Spinal cord (tissue), 10 donors: ENCODE measurements around the gene SYCE1L. TPM values are rescaled to one million over a fixed set of nuclear protein-coding genes. Genes with fewer than 3 reads are reported as not detected.

Experiments used
- DNase-seq, 6 donors: peaks; one replicate each; pipeline versions ENCODE4 v3.0.0 to v3.0.0-alpha.2; 2013 to 2015; ENCODE audit warnings: low spot score in 6 of 6, low read depth in 4 of 6
- H3K27ac ChIP-seq: one replicate; pipeline ENCODE4 v1.5.1; 2013; ENCODE audit warnings: low read depth, low read length, control low read depth
- H3K27me3 ChIP-seq: one replicate; pipeline ENCODE4 v1.6.1; 2013; ENCODE audit warnings: low read length; ENCODE audit not compliant: control insufficient read depth, insufficient read depth
- H3K36me3 ChIP-seq: one replicate; pipeline ENCODE4 v1.6.1; 2013; ENCODE audit warnings: low read length; ENCODE audit not compliant: control insufficient read depth, insufficient read depth
- H3K4me1 ChIP-seq: one replicate; pipeline ENCODE4 v1.6.1; 2013; ENCODE audit warnings: low read length; ENCODE audit not compliant: control insufficient read depth, insufficient read depth
- H3K4me3 ChIP-seq: one replicate; pipeline ENCODE4 v1.5.1; 2013; ENCODE audit warnings: low read depth, low read length, control low read depth
- H3K9me3 ChIP-seq: one replicate; pipeline ENCODE4 v1.6.1; 2013; ENCODE audit warnings: low read length; ENCODE audit not compliant: control insufficient read depth, insufficient read depth
- WGBS: methylation state at CpG from one replicate; pipeline ENCODE4 v1.1.5; 2013; ENCODE audit warnings: missing lambda C conversion rate; ENCODE audit not compliant: insufficient coverage; 5-methylcytosine and 5-hydroxymethylcytosine counted together
- polyA plus RNA-seq, 2 donors: library from polyadenylated mRNA; unstranded; fragments of 120-200 nt; gene quantifications; one replicate each; pipeline ENCODE4 v1.2.1, GENCODE V29; 2013; ENCODE audit not compliant: insufficient read length in 2 of 2
- total RNA-seq, 2 donors: library from RNA; depleted of rRNA in 1 of 2; stranded (reverse); fragments of 120-200 nt in 1 of 2; fragments of >200 nt in 1 of 2; gene quantifications; one replicate each; pipeline versions ENCODE4 v1.2.3 to v1.2.4, GENCODE V29; 2013 to 2014
- donor health status: healthy.

Gene SYCE1L
- total and polyA plus RNA-seq, 4 donors, result 0.79 to 27.6 (median 17.8) TPM

DNA sequence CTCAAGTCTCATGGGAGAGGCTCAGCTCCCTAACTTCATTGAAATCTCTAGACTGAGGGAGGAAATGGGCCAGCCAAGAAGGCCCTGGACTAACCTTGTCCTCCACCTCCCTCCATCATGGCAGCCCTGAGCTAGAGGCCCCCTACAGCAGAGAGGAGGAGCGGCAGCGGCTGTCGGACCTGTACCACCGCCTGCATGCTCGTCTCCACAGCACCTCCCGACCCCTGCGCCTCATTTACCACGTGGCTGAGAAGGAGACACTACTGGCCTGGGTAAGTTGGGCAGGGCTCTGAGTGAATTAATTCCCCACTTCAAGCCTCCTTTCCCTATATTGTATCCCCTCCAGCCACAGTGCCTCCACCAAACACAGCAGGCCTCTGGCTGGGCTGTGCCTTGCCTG is 3.8 kb upstream of the SYCE1L start:
- Histone ChIP-seq H3K36me3 (peaks cover 64% of the 10 kb centered on the region), H3K4me1 (peaks cover 6% of the 10 kb centered on the region)
- WGBS, result 100% methylated on average over 1 of the region's 8 CpGs

DNA sequence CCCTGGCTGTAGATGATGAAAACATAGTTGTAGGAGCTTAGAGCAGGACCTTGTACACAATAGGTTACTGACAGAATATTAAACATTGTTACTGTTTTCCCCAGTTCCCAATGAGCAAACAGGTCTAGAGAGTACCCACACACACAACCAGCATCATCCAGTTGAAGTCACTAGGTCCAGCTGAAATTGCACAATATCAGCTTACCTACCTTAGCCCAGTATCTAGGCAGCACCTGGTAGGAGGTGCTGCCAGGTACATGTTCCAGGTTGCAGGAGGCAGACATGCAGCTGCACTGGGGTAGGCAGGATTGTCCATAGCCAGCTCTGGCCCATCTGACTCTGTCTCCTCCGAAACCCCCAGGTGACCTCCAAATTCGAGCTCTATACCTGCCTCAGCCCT is 1.5 kb upstream of the SYCE1L start:
- Histone ChIP-seq H3K27me3 (no peaks in the 10 kb centered on the region), H3K36me3 (peaks cover 68% of the 10 kb centered on the region), H3K9me3 (no peaks in the 10 kb centered on the region), H3K4me3 (no peak overlapping the region), H3K4me1 (peaks cover 4% of the 10 kb centered on the region), H3K27ac (no peak overlapping the region)
- no peak for DNase-seq
- WGBS, result 100% methylated on average over 2 of the region's 2 CpGs

More for the DNA sequence above, 3.8 kb upstream of the SYCE1L start:
- H3K27ac ChIP-seq, result no peak overlapping the region
- H3K4me3 ChIP-seq, result no peak overlapping the region
- no peaks in the 10 kb centered on the region for H3K9me3 ChIP-seq
- no peak for DNase-seq
- H3K27me3 ChIP-seq, result no peaks in the 10 kb centered on the region

DNA sequence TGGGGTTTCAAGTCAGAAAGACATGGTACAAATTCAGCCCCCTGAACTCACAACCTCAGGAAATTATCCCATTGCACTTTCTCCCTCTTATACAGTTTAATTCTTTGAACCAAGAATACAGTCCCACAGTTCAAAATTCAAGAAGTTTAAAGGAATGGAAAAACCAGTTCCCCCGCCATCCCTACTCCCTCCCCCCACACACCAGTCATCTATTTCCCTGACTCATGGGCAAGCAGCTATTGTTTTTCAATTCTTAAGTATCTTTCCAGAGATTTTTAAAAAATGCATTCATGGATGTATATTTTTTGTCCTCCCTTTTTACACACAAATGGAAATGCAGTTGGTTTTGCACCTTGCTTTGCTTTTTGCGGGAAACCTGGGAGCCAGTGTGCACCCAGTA is 7.3 kb downstream of the SYCE1L start:
- H3K4me3 ChIP-seq, result no peak overlapping the region
- 97% methylated on average over 2 of the region's 2 CpGs for WGBS
- no peaks in the 10 kb centered on the region for H3K27me3 ChIP-seq
- H3K36me3 ChIP-seq, result peaks cover 4% of the 10 kb centered on the region
- no peaks in the 10 kb centered on the region for H3K9me3 ChIP-seq
- H3K27ac ChIP-seq, result no peak overlapping the region
- peaks cover under 1% of the 10 kb centered on the region for H3K4me1 ChIP-seq
- DNase-seq, result no peak

DNA sequence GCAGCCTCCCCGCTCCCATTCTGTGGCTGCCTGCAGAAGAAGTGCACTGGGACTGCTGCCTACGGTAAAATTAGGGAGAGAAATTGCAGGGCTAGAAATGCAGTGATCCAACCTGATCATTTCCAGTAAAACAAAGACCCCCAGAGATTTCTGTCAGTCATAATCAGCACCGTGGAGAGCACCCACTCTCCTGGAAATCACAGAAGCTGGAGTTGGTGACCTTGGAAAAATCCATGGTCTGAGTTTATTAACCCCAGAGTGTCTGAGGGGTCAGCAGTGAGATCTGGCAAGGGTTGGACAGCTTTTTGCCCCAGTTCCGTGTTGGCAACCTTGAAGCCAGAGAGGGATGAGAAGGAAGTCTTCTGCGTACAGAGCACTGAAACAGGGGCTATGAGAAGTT is 7.8 kb downstream of the SYCE1L start:
- Histone ChIP-seq H3K4me3 (no peak overlapping the region), H3K27me3 (peaks cover 1% of the 10 kb centered on the region), H3K9me3 (no peaks in the 10 kb centered on the region), H3K36me3 (peaks cover 4% of the 10 kb centered on the region), H3K4me1 (peaks cover 5% of the 10 kb centered on the region), H3K27ac (no peak overlapping the region)
- no peak for DNase-seq
- 57% methylated on average over 3 of the region's 5 CpGs for WGBS

DNA sequence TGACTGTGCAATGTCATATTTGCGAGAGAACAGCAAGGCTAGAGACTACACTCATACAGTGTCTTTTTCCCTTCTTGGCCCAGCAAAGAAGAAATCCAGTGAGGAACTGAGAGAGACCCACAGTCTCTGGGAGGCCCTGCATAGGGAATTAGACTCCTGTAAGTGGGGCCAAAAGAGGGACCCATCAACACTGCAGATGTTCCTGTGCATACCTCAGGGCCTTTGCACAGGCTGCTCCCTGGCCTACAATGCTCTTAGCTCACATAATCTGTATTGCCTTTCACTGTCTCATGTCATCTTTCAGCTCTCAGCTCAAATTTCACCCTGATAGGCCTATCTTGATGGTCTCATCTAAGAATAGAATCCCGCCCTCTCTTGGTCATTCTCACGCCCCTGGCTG is 9.2 kb downstream of the SYCE1L start:
- Histone ChIP-seq H3K27ac (no peak overlapping the region), H3K36me3 (peaks cover 4% of the 10 kb centered on the region), H3K4me3 (no peak overlapping the region), H3K27me3 (peaks cover 2% of the 10 kb centered on the region), H3K9me3 (no peaks in the 10 kb centered on the region), H3K4me1 (peaks cover 17% of the 10 kb centered on the region)
- no peak for DNase-seq
- WGBS, result no CpG with 5 or more reads among the region's 3 CpGs

DNA sequence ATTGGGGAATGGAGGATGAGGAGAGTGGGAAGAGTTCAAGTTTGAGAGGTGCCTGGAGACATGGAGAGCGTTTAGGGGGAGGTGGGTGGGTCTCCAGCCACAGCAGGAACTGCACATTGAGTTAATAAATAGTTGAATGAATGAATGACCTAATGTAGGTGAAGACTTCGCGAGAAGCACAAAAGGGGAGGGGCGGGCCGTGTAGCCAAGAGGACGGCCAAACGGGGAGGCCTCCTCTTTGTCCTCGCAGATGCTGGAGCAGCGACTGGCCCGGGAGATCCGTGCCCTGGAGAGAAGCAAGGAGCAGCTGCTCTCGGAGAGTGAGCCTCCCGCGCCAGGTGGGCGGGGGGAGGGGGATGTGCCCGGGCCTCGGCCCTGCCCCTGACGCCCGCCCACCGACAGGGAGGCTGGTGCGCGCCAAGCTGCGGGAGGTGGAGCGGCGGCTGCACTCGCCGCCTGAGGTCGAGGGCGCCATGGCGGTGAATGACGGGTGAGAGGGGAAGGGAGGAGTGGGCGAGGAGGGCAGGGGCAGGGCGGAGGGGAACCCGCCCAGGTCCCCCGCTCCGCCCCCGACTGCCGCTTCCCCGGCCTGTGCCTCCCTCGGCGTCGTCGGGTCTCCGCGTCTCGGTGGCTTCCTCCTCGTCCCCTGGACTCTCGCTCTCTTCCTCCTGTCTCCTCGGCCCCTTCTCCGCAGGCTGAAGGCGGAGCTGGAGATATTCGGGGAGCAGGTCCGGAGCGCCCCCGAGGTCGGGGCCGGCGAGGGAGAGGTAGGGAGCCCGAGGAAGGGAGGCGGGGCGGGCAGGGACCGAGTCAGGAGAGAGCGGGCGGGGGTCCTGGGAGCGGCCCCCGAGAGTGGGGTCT is 12.9 kb downstream of the SYCE1L start:
- peak in 4 of 6 donors; percentile 23 to 88 (median 68) for DNase-seq
- WGBS, result under 1% methylated on average over 62 of the region's 66 CpGs
- H3K4me1 ChIP-seq, result peaks cover 18% of the 10 kb centered on the region
- H3K9me3 ChIP-seq, result no peaks in the 10 kb centered on the region
- H3K36me3 ChIP-seq, result no peaks in the 10 kb centered on the region
- peak overlapping the region; percentile 60 for H3K4me3 ChIP-seq
- H3K27ac ChIP-seq, result peak overlapping the region; percentile 25
- H3K27me3 ChIP-seq, result peaks cover 2% of the 10 kb centered on the region

DNA sequence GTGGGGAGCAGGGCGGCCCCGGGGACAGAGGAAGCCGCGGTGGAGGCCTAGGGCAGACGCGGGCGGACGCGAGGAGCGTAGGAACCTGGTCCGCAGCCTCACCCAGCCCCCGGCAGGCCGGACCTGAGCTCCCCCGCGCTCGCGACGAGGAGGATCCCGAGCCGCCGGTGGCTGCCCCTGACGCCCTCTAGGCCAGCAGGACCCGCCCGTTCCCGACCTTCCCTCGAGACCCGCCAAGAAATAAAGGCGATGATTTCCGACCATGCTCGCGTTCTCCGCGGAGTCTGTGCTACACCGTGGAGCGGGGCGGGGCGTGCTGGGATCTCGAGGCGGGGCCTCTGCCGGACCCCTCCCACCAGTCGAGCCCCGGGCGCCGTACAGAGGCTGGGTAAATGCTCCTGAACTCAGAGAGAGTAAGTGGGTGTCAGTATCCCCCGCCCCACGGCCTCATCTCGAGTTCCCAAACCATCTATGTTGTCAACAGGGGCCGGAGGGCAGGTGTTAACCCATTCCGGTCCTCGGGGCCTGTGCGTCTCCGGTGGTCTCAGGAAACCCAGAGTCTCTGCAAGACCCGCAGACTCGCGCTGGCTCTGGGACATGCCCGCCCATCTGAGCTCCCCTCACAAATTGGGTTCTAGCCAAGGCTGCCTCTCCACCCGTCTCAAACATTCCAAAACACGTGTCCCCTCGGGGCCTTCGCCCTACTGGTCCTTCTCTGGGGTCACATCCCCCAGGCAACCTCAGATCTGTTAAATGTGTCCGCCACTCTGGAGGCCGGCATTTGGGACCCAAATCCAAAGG is 13.7 kb downstream of the SYCE1L start:
- no peaks in the 10 kb centered on the region for H3K36me3 ChIP-seq
- no peaks in the 10 kb centered on the region for H3K9me3 ChIP-seq
- peaks cover 2% of the 10 kb centered on the region for H3K27me3 ChIP-seq
- peak overlapping the region; percentile 60 for H3K4me3 ChIP-seq
- DNase-seq, result peak in 4 of 6 donors; percentile 29 to 87 (median 55)
- peaks cover 18% of the 10 kb centered on the region for H3K4me1 ChIP-seq
- no peak overlapping the region for H3K27ac ChIP-seq
- WGBS, result 13% methylated on average over 62 of the region's 62 CpGs

DNA sequence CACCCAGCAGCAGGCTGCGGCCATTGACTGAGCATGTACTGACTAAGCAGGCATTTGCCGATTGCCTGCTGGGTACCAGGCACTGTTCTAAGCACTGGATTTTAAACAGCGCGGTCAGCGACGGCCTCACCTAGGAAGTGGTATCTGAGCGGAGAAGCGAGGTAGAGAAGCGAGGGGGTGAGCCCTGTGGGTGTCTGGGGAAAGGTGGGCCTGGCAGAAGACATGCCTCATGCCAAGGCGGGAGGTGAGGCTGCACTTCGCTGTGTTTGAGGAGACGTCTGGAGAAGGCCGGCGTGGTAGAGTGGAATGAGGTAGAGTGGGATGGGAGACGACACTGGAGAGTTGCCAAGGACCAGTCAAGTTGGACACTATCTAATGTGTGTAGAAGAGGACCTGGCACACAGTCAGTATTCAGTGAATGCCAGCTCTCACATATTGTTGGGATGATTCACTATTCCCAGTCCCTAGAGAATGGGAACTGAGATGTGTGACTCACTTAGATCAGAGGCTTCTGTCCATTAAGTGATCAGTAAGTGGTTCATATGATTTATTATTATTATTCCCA is 14.4 kb downstream of the SYCE1L start:
- no peaks in the 10 kb centered on the region for H3K36me3 ChIP-seq
- WGBS, result 86% methylated on average over 15 of the region's 15 CpGs
- DNase-seq, result peak in 2 of 6 donors; percentile 22 to 38

DNA sequence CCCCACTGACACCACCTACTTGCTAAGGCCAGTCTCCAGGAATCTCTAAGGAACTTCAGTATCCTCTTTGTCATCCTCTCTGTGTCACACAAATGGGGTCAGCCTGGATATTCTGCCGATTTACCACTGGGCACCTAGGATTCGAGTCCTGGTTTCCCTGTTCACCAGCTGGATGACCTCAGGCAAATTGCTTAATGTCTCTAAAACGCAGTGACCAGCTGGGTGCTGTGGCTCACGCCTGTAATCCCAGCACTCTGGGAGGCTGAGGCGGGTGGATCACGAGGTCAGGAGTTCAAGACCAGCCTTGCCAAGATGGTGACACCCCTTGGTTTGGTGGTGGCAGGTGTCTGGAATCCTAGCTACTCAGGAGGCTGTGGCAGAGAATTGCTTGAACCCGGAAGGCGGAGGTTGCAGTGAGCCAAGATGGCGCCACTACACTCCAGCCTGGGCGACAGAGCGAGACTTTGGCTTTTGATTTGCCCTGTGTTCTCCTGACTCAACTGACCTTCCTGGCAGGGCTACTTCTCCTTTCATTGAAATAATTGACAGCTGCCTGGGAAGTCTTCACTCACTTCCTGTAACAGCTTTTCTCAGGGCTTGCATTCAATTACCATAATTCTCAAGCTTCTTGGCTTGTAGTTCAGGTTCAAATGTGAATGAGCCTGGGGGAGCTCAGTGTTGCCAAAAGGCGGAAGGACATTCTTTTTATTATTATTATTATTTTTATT is 15.4 kb downstream of the SYCE1L start:
- WGBS, result 96% methylated on average over 11 of the region's 12 CpGs
- no peak overlapping the region for H3K27ac ChIP-seq
- no peaks in the 10 kb centered on the region for H3K9me3 ChIP-seq
- peaks cover 18% of the 10 kb centered on the region for H3K4me1 ChIP-seq
- H3K4me3 ChIP-seq, result no peak overlapping the region
- H3K27me3 ChIP-seq, result peaks cover 2% of the 10 kb centered on the region
- H3K36me3 ChIP-seq, result no peaks in the 10 kb centered on the region
- no peak for DNase-seq

More for the DNA sequence above, 14.4 kb downstream of the SYCE1L start:
- no peak overlapping the region for H3K27ac ChIP-seq
- no peak overlapping the region for H3K4me3 ChIP-seq
- no peaks in the 10 kb centered on the region for H3K9me3 ChIP-seq
- H3K4me1 ChIP-seq, result peaks cover 18% of the 10 kb centered on the region
- peaks cover 2% of the 10 kb centered on the region for H3K27me3 ChIP-seq
